Activated CD4-positive, CD25-positive, alpha-beta regulatory T cell (primary cell): ENCODE results near the gene PHF2.
A peak's percentile ranks its signal among the peaks of the same experiment; 100 is the strongest.

Source experiments
- DNase-seq, 4 experiments: peaks; one replicate each; lab custom pipeline; 2025; lab: John Stamatoyannopoulos, UW

PHF2 gene

DNA sequence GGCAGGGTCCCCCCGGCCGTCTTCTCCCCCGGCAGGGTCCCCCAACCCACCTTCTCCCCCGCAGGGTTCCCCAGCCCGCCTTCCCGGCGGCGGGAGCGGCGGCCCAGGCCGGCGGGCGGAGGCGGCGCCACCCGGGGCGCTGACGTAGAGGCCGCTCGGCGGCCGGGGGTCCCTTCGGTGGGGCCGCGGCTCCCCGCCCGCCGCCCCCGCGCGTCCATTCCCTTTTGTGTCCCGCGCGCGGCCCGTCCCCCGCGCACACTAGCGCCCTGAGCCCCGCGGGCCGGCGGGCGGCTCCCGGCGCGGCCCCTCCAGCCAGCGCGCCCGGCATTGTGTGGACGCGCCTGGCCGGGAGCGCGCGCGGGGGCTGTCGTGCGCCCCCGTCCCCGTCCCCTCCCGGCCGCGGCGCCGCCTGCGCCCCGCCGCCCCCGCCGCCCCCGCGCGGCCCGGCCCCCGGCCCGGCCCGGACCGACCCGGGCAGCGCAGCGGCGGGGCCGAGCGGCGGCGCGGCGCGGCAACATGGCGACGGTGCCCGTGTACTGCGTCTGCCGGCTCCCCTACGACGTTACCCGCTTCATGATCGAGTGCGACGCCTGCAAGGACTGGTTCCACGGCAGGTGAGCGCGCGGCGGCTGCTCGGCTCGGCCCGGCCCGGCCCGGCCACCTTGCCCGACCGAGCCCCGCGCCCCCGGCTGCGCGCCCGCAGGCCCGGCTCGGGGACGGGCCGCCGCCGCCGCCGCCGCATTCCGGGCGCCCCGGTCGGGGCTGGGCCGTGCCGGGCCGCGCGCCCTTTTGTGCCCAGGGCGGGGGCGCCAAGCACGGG is at the start of gene PHF2:
PHF2 (plus strand) TSS at position 327 of the 820 bp plus-strand sequence; CDS start at position 517, 190 bp downstream.
- peak in 1 of 4 experiments; percentile 39 for DNase-seq

DNA sequence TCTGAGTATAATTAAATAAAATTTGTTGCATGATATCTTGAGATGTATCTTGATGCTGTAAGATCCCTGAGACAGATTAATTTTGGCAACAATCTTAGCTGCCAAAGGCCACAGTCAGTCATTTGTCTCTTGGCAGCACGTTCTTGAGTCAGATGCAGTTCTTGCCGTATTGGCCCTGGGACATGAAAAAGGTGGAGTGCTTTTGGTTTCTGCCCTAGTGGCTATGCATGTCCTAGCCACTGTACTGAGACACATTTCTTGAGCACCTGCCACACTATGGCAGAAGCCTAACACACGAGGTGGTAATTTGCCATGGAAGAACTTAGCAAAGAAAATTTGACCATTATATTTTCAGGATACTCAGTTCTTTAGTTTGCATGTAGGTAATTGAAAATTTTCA is 45.0 kb upstream of the PHF2 start:
- DNase-seq = no peak

DNA sequence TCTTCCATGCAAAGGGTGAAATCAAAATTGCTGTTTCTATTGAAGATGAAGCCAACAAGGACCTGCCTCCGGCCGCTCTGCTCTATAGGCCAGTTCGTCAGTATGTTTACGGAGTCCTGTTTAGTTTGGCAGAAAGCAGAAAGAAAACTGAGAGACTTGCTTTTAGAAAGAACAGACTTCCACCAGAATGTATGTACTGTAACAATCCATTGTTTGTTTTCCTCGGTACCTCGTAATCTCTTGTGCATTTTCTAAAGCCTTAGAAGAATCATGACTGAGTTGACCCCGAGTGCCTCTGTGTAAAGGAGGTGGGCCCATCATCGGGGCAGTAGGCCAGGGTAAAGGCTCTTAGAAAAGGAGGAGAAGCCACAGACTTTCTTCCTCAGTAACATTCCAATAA is 44.2 kb upstream of the PHF2 start:
- no peak for DNase-seq

DNA sequence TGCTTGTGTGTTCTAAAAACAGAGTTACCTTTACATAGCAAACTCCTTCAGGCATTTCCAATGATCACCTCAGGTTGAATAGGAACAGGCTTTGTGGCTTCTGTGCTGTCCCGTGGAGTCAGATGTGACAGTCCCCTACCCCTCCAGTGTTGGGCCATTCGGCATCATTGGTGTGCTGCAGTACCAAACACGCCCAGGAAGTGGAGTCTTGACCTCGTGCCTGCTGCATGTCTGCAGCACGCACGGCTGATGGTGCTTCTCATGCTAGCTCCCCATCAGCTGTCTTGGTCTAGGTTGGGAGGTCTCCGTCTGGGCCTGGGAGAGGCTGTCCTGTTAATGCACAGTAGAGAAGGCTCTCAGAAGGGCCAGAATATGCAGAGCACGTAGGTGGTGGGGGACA is 42.5 kb upstream of the PHF2 start:
- no peak for DNase-seq

DNA sequence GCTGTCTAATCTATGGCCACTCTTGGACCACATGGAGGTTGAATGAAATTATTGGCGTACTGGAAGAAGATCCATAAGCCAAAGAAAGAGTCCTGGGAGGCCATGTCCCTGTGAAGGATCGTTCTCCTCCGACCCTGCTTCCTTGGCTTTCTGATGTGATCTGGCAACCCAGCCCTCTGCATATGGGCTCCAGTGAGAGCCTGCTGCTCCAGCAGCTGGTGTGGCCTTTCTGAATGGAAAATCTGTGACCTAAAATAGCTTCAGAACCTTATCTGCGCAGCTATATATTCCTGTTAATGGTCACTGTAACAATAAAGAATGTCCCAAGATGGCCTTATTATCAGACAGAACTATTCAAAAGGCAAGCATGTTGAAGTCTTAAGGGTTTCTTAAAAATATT is 40.2 kb upstream of the PHF2 start:
- DNase-seq = no peak

DNA sequence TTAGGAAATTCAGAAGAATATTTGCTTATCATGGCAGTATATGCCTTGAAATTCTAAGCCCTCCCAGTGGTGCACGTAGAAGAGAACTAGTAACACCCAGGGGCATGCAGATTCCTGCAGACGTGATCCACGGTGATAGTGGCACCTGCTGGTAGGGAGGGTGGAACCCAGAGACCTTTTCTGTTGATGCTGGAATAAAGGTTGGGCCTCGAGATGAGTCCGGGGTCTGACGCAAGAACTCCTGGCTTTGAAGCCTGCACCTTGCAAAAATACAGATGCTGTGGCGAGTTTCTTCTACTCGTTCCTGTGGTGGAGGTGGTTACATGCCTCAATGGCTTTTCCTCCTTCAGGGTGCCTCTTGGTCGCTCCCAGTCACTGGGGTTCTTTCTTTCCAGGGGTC is 39.5 kb upstream of the PHF2 start:
- DNase-seq = no peak

DNA sequence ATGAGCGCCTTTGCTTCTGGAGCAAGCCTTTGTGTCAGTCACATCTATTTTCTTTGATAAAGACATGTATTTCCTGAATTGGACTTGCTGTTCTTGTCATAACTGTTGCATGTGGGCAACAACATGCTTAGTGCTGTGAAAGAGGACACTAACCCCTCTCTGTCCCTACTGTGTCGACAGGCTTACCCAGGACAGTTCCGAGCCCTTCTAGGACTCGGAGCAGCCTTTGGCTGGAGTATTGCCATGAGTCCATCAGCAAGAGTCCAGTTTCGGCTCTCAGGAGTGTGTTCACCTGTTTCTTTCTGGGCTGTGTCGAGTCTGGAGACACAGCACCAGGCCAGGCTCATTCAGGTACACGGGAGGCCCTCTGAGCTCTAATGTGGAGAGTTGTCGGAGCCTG is 36.1 kb upstream of the PHF2 start:
- DNase-seq = no peak

DNA sequence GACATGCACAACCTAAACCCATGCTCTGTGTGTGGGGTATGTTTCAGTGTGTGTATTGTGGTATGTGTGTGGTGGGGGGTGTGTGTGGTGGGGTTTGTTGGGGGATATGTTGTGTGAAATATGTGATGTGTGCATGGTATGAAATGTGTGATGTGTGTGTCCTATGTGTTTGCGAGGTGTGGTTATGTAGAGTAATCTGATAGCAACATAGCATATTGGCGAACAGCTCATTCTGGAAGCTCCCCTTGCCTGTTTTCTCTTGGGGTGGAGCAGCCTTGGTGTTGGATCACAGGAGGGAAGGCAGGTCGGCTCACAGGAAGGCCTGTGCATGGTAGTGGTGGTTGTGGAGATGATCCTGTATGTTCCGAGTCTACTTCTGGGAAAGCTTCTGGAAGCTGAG is 35.4 kb upstream of the PHF2 start:
- DNase-seq = no peak

DNA sequence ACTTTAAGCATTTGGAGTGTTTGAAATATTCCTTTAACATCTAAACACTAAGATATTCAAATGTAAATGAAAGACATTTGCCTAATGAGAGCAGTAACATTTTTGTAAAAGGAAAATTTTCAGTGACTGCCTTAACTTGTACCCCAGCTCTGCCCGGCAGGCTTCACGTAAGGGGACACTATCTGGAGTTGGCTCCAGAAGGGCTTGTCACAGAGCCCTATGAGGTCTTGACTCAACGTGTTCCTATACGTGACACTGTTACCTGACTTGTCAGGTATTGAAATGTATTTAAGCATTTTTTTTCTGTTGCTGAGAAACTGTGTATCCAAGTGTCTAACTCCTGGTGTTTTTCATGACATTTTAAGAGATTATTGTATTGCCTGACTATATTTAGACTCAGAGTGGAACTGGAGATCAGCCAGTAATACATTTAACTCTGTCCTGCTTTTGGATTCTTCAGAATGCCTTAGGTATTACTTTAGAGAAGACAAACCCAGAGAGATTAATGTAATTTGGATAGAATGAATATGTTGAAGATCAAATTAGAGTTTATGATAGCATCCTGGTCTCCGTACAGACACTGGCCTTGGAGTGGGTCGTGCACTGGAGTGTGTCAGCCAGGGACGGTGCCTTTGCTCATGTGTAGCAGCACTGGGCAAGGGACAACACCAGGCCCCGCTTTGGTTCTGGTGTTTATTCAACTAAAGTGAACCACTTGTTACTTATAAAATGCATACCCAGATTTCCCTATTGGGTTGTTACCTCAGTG is 34.6 kb upstream of the PHF2 start:
- DNase-seq = no peak

DNA sequence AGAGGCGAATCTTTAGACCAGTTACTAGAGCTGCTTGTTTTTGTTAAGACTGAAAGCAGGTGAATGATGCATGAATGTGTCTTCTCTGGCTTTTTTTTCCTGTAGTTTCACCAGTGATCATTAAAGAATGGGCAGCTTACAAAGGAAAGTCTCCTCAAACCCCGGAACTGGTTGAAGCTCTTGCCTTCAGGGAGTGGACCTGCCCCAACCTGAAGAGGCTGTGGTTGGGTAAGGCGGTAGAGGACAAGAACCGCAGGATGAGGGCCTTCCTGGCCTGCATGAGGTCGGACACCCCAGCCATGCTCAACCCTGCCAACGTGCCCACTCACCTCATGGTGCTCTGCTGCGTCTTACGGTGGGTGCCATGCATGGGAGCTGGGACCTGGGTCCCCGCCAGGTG is 33.3 kb upstream of the PHF2 start:
- no peak for DNase-seq

DNA sequence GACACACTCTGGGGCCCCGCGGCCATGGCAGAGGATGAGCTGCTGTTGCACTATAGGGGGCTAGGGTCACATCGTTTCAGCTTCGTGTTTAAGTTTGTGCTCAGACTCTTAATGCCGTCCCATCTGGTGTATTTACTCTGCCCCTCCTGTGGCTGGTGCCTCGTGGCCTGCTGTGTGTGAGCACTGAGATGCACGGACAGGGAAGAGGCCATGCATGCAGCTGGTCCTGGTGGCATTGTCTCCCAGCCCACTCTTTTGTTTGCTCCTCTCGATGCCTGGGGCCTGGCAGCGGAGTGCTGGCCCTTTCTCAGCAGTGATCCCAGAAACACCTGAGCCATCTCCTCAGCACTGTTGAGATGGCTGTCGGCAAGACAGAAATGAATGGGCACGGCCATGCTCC is 30.0 kb upstream of the PHF2 start:
- DNase-seq = no peak

DNA sequence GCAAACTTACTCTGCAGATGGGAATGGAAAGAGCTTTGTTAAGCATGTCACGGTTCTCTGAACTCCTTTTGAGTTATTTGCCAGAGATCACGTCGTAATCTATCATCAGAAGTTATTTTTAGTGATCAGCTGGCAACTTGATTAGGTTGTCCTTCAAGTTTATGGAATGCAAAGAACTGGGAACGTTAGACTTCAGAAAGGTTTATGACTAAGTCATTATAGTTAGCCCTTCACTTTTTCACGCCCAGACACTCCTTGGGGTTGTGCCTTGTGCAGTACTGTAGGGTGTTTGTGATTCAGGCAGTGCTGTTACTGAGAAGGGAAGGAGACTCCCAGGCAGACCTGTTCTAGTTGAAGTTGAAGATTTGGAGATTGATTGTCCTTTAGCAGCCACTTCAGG is 26.8 kb upstream of the PHF2 start:
- no peak for DNase-seq

DNA sequence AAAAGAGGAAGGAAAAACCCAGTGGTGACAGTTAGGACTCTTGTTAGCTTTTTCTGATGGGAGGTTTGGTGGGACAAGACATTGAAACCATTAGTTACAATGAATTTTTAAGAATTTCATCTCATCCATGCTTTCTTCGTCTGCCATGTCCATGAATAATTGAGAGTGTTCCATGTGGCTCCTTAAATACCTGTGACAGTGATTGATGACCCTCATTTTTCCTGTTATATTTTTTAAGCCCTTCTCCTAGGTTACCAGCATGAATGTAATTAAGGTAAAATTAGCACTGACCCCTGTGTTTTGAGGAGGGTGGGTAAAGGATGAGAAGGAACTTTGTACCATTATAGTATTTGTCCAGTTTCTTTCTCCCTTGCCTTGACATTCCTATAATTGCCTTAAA is 23.5 kb upstream of the PHF2 start:
- no peak for DNase-seq

DNA sequence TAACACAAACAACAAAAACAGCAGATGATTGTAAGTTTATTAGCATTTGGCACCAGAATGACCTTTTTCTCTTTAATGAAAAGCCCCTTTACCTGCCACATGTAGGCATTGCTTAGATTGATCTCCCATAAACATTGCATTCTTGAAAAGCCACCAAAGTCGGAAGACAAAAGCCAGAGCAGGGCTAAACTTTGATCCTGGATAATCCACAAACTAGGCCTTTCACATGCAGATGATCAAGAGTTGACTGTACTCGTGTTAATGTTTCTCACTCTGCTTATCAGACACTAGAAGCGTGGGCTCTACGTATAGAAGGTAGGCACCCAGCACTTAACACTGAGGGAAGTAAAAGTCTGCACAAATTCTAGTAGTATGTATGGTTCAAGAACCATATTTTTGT is 21.0 kb upstream of the PHF2 start:
- no peak for DNase-seq

DNA sequence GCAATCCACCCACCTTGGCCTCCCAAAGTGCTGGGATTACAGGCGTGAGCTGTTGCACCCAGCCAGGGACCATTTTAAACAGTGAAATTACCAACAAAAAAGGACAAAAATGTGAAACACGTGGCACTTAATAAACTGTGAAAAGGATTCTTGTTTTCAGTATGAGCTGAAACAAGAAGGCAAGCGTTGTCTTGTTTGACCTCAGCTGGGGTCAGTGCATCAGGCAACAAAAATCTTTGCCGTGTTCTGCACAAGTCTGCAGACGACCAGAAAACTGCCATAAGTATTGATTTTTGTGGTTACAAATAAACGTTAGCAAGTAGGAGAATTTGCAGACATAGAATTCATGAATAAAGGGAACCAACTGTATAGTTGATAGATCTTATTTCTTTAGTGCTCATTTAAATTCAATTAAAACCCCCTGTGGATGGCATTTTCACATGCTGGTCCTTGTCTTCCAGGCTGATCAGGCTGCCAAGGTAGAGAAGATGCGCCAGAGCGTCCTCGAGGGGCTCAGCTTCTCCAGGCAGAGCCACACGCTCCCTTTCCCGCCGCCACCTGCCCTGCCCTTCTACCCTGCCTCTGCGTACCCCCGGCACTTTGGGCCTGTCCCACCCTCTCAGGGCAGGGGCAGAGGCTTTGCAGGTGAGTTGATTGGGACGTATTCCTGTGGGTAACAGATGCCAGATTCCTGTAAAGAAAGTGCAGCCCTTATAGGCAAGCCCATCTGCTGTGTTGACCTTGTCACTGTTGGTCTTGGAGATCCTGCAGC is 18.8 kb upstream of the PHF2 start:
- DNase-seq = no peak

DNA sequence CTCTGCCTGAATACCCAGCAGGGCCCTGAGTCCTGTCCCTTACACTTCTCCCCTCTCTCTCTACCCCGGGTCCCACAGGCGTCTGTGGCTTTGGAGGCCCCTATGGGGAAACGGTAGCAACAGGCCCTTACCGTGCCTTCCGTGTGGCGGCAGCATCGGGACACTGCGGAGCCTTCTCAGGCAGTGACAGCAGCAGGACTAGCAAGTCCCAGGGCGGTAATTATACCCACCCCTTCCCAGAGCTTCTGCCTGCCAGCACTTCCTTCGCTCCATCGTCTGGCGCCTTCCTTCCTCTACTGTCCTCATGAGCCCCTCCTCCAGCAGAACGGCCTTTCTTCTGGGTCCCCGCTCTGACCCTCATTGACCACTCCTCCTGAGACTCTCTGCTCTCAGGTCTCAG is 17.9 kb upstream of the PHF2 start:
- no peak for DNase-seq

DNA sequence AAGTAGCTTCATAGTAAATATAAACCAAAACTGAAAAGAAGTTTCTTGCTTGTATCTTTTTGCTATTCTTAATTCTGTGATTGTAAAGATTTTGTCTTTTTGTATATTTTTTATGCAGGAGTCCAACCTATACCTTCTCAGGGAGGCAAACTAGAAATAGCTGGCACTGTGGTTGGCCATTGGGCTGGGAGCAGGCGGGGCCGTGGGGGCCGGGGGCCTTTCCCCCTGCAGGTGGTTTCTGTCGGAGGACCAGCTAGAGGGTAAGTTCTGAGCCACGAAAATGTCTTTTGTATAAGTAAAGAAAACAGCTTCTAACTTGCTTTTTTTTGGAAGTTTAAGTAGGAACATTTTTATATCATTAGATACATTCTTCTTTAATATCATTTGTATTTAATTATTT is 15.4 kb upstream of the PHF2 start:
- no peak for DNase-seq

DNA sequence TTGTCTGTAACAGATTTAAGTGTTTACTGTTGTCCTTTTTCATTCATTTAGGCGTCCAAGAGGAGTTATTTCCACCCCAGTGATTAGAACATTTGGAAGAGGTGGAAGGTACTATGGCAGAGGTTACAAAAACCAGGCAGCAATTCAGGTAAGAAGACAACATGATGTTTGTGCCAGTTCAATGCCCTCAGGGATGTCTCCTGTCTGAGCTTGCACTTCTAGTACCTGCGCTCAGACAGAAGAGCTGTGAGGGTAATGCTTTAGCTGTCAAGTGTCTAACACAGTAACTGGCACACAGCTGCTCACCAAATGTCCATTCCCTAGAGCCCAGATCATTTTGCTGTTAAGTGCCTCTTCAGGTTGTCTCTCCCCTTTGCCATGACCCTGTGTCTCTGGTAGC is 14.2 kb upstream of the PHF2 start:
- DNase-seq = no peak

DNA sequence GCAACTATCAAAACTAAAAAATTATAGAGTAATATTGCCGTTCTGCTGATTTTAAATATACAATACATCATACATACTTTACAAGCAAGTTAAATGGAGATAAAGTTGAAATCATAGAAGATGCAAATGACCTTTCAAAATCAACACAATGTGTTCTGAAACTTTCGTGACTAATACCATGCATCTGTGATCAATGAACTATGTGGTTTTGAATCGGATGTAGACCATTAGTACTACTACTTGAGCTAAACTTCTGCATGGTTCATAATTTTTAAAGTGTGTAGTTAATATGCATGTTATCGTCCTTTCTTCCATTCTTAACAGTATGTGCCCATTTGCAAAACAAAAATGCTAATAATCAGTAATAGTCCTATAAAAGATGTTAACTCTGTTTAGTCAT is 11.3 kb upstream of the PHF2 start:
- no peak for DNase-seq

DNA sequence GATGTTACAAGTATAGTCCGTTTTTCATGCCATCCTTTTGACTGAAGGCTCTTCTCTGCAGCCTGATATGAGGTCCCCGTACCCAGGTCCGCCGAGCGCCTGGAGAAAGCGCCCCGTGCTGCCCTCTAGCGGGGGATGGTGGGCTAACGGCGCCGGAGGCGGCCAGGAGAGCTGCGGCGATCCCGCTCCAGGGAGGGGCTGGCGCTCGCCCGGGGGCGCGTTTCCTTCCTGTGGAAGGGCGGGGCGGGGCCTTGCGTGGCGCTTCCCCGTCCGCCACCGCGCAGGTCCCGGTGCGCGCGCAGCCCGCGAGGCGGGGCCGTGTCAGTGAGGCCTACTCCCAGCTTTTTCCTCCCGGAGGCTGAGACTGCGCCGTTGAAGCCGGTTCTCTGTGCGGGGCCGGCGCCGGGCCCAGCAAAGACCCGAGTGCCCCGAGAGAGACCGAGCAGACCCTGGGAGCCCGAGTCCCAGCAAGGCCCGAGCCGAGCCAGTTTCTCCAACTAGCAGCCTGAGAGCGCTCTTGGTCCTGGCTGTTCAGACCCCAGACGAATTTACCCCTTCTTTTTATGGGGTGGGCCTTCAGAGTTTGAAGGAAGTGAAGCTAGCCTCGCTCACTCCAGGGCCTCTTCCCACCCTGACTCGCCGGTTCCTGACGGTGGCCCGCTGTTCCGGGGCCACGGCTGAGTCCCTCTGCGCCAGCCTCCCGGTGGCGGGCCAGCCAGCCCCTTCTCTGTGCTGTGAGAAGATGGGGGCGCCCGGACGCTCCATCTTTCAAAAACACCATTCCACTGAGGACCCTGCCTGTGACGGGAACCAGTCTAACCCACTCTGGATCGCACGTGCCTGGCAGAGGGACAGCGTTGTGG is 9.7 kb upstream of the PHF2 start:
- DNase-seq = peak; percentile 98 to 99 (median 99)

DNA sequence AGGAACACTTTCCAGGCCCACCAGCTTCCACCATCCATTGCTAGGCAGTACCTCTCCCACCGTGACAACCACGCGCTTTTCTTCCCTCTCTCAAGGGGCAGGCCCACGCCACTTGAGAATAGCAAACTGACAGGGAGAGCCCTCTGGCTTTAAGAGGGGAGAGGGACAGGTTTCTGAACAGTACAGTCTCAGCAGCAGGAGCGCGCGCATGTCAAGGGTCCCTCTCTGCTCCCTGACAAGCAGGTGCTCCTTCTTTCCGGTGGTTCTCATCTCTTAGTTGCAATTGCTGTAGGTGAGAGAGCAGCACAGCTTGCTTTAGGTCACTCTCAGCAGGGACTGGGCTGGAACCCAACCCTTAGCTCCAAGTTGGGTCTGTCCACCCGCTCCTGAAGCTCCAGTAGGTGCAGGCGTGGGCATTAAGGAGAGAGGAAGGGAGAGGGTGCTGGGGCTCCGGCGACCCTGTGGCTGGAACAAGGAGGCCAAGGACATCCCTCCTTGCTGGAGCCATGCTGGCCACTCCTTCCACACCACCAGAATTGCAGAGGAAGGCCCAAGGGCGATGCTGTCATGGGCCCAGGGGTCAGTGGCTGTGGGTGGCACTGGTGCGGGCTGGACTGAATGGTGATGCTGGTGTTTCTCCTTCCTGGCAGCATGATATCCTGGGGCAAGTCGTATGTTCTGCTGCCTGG is 9.0 kb upstream of the PHF2 start:
- no peak for DNase-seq
